ENCODE measurements around the gene CARM1. TPM values are rescaled to one million over a fixed set of nuclear protein-coding genes. Genes with fewer than 3 reads are reported as not detected.

CARM1 gene
- total and polyA plus RNA-seq, 8 donors: 5.2 to 21.0 (median 16.9) TPM

DNA sequence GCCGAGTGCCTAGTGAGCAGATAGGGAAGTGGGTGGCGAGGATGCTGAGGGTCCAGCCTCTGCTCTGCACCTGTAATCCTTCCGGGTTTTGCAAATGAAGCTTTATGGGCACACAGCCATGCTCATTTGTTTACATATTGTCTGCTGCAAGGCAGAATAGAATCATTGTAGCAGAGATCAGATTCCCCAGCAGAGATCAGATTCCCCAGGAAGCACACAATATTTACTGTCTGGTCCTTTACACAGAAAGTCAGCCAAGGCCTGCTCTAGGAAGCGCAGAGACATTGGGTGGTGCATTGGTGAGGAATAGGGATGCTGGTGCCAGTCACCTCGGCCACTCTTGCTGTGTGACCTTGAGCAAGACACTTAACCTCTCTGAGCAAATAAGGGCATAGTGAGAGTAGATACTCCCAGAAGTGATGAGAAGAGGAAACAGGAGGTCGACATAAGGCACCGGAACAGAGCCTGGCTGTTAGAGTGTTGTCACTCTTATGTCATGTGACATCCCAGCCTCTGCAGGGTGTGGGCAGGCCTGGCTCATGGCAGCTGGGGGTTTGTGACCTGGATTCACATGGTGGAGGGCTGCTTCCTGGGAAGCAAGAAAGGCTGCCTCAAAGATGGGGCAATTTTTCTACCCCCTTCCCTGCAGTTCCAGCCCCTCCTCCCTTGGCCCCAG lies 25.6 kb downstream of the CARM1 start:
- peak in 1 of 2 donors; percentile 42 for DNase-seq
- no peaks in the 10 kb centered on the region for H3K9me3 ChIP-seq
- intact Hi-C loops (cut with DNase I; ENCODE audit: low total_unique reads): no loop called here
- H3K27me3 ChIP-seq: no peaks in the 10 kb centered on the region
- no peaks in the 10 kb centered on the region for H3K36me3 ChIP-seq
- peaks cover 13 to 93% (median 49%) of the 10 kb centered on the region in 4 donors for H3K4me1 ChIP-seq
- no peak overlapping the region for H3K27ac ChIP-seq
- WGBS, 5 donors: 50 to 69% (median 54%) methylated on average over 4 to 7 of the region's 7 CpGs
- H3K4me3 ChIP-seq: no peak overlapping the region
- TF ChIP-seq, protein P1, sequence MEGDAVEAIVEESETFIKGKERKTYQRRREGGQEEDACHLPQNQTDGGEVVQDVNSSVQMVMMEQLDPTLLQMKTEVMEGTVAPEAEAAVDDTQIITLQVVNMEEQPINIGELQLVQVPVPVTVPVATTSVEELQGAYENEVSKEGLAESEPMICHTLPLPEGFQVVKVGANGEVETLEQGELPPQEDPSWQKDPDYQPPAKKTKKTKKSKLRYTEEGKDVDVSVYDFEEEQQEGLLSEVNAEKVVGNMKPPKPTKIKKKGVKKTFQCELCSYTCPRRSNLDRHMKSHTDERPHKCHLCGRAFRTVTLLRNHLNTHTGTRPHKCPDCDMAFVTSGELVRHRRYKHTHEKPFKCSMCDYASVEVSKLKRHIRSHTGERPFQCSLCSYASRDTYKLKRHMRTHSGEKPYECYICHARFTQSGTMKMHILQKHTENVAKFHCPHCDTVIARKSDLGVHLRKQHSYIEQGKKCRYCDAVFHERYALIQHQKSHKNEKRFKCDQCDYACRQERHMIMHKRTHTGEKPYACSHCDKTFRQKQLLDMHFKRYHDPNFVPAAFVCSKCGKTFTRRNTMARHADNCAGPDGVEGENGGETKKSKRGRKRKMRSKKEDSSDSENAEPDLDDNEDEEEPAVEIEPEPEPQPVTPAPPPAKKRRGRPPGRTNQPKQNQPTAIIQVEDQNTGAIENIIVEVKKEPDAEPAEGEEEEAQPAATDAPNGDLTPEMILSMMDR (IDR thresholded peaks at IDR 0.05): no peak
- TF ChIP-seq EP300 (IDR thresholded peaks at IDR 0.05): no peak
- no peak for TF ChIP-seq POLR2A (IDR thresholded peaks at IDR 0.05)
- no peak for TF ChIP-seq POLR2AphosphoS5 (IDR thresholded peaks at IDR 0.05)

- H3K9me3 ChIP-seq: no peaks in the 10 kb centered on the region
- H3K27me3 ChIP-seq: no peaks in the 10 kb centered on the region
- H3K4me3 ChIP-seq: no peak overlapping the region
- no peak for DNase-seq
- intact Hi-C loops (cut with DNase I; ENCODE audit: low total_unique reads): no loop called here
- no peaks in the 10 kb centered on the region for H3K36me3 ChIP-seq
- 41 to 73% (median 64%) methylated on average over 4 to 10 of the region's 10 CpGs for WGBS, 5 donors
- TF ChIP-seq EP300 (IDR thresholded peaks at IDR 0.05): no peak
- no peak for TF ChIP-seq POLR2A (IDR thresholded peaks at IDR 0.05)
- TF ChIP-seq, protein P1 (IDR thresholded peaks at IDR 0.05): no peak
- TF ChIP-seq POLR2AphosphoS5 (IDR thresholded peaks at IDR 0.05): no peak
- H3K4me1 ChIP-seq: peaks cover 9 to 78% (median 41%) of the 10 kb centered on the region in 4 donors
- H3K27ac ChIP-seq: peak overlapping the region in 4 of 5 donors; percentile 20 to 76 (median 71)
Measured at GRCh38 chr19:10898633-10899032, 27.3 kb downstream of the CARM1 start.

- H3K27ac ChIP-seq: peak overlapping the region; percentile 52 to 78 (median 74)
- no peaks in the 10 kb centered on the region for H3K36me3 ChIP-seq
- no peaks in the 10 kb centered on the region for H3K9me3 ChIP-seq
- TF ChIP-seq, protein P1 (IDR thresholded peaks at IDR 0.05): no peak
- TF ChIP-seq POLR2AphosphoS5 (IDR thresholded peaks at IDR 0.05) (peak in 1 of 3 donors; percentile 51), POLR2A (IDR thresholded peaks at IDR 0.05) (no peak)
- no peaks in the 10 kb centered on the region for H3K27me3 ChIP-seq
- no peak overlapping the region for H3K4me3 ChIP-seq
- intact Hi-C loops (cut with DNase I; ENCODE audit: low total_unique reads): no loop called here
- peak; percentile 84 to 85 for DNase-seq
- H3K4me1 ChIP-seq: peaks cover 9 to 73% (median 40%) of the 10 kb centered on the region in 4 donors
- WGBS, 5 donors: 23 to 56% (median 31%) methylated on average over 7 to 10 of the region's 10 CpGs
Measured at GRCh38 chr19:10899151-10899653, 27.8 kb downstream of the CARM1 start.

DNA sequence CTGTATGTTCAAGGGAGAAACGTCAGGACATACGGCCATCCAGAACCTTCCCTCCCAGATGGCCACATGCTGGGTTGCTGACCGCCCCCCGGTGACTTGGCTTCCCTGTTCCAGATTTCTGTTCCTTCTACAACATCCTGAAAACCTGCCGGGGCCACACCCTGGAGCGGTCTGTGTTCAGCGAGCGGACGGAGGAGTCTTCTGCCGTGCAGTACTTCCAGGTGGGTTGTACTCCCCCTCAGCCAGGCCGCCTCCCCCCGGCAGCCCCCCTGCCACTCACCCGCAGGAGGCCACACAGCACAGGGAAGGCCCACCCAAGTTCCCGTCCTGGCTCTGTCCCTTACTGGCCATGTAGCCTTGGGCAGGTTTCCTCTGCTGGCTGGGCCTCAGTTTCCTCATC lies 36.6 kb downstream of the CARM1 start:
- H3K27ac ChIP-seq: no peak overlapping the region
- no peaks in the 10 kb centered on the region for H3K4me1 ChIP-seq
- no peaks in the 10 kb centered on the region for H3K9me3 ChIP-seq
- no peaks in the 10 kb centered on the region for H3K27me3 ChIP-seq
- peaks cover 35 to 68% (median 63%) of the 10 kb centered on the region in 4 donors for H3K36me3 ChIP-seq
- intact Hi-C loops (cut with DNase I; ENCODE audit: low total_unique reads): no loop called here
- no peak overlapping the region for H3K4me3 ChIP-seq
- TF ChIP-seq EP300 (IDR thresholded peaks at IDR 0.05): no peak
- TF ChIP-seq POLR2A (IDR thresholded peaks at IDR 0.05): no peak
- TF ChIP-seq POLR2AphosphoS5 (IDR thresholded peaks at IDR 0.05): no peak
- TF ChIP-seq, protein P1 (IDR thresholded peaks at IDR 0.05): no peak
- DNase-seq: peak in 1 of 2 donors; percentile 1
- WGBS, 5 donors: 88 to 91% (median 90%) methylated on average over 13 to 14 of the region's 14 CpGs

All from stomach (tissue), 9 donors.